ENCODE results near the gene GABARAPL2. TPM values are rescaled to one million over a fixed set of nuclear protein-coding genes. Genes with fewer than 3 reads are reported as not detected.

GABARAPL2 gene
- total RNA-seq, 1 donor from 2014 or later = 77.4 TPM

GRCh38 chr16:75555213-75555706 lies 10.9 kb upstream of the GABARAPL2 start:
- peak; percentile 83 for DNase-seq (ENCODE audit: low spot score)

- DNase-seq (ENCODE audit: low spot score) = peak; percentile 97
Measured at GRCh38 chr16:75555707-75556430, 10.3 kb upstream of the GABARAPL2 start, which contains the start of gene TMEM231. Gene TMEM231, minus strand, starts transcription at chr16:75556252. Its CDS starts 43 bp downstream, at chr16:75556209.

DNA sequence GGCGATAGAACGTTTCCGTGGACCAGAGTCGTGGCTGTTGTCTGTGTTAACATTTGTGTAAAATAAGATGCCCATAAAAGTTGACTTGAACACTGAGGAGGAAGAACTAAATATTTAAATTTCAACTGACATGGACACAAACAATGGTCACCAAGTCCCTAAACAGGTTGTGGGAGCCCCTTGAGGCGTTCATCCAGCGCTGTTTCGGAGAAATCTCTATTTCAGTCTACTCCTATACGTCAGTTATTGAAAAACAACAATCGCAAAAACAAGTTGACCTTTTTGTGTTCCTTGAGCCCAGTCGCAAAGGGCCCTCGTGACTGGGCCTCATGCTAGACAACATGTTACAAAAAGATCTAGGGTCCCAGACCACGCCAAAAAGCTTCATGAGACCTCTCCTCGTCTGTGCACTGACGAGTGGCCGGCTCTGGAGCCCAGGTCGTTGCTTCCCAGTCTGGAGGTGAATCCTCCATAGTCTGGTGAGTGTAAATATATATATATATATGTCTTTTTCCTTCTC lies 9.7 kb upstream of the GABARAPL2 start:
- DNase-seq (ENCODE audit: low spot score) = no peak

GRCh38 chr16:75558846-75559401 lies 7.3 kb upstream of the GABARAPL2 start:
- DNase-seq (ENCODE audit: low spot score) = no peak

DNA sequence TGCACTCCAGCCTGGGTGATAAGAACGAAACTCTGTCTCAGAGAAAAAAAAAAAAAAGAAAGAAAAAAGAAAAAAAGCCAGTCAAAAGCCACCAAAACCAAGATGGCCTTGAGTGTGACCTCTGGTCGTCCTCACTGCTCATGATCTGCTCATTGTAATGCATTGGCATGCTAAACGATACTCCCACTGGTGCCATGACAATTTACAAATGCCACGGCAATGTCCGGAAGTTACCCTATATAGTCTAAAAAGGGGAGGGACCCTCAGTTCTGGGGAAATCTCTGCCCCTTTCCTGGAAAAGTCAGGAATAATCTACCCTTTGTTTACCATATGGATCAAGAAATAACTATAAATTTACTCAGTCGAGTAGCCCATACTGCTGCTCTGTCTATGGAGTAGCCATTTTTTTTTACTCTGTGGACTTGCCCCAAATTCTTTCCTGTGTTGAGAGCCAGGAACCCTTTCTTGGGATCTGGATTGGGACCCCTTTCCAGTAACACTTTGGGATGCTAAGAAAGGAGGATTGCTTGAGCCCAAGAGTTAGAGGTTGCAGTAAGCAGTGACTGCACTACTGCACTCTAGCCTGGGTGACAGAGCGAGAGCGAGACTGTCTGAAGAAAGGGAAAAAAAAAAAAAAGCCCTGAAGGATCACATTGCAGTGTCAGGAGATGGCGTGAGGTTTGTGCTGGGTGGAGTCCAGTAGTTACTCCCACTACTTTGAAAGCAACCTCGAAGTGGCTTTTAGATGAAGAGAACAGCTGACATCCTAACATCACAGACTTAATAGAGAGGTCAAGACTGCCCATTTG lies 6.4 kb upstream of the GABARAPL2 start:
- DNase-seq (ENCODE audit: low spot score) = no peak

- no peak for DNase-seq (ENCODE audit: low spot score)
Measured at GRCh38 chr16:75565640-75566039, 539 bp upstream of the GABARAPL2 start.

DNA sequence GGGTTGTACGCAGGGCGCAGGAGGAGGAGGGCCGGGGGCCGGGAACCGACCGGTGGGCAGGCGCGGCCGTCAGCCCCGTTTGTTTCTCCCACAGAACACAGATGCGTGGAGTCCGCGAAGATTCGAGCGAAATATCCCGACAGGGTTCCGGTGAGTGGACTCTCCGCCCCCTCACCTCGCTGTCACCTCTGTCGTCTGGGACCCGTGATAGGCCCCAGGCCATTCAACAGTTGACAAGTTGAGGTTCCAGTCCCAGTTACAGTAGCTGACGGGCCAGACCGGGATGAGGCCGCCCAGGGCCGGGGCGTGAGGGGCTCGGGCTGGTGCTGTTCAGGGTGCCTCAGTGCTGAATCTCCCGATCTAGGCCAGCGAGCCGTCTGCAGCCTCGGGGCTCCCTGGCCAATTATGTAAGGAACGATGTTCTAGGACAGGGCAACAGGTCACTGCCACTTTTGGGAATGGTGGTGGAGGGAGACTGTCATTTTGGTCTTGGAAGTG lies 628 bp downstream of the GABARAPL2 start:
- peak; percentile 45 for DNase-seq (ENCODE audit: low spot score)

GRCh38 chr16:75567911-75568310 lies 1.7 kb downstream of the GABARAPL2 start:
- no peak for DNase-seq (ENCODE audit: low spot score)

- no peak for DNase-seq (ENCODE audit: low spot score)
Measured at GRCh38 chr16:75570396-75571065, 4.4 kb downstream of the GABARAPL2 start.

DNA sequence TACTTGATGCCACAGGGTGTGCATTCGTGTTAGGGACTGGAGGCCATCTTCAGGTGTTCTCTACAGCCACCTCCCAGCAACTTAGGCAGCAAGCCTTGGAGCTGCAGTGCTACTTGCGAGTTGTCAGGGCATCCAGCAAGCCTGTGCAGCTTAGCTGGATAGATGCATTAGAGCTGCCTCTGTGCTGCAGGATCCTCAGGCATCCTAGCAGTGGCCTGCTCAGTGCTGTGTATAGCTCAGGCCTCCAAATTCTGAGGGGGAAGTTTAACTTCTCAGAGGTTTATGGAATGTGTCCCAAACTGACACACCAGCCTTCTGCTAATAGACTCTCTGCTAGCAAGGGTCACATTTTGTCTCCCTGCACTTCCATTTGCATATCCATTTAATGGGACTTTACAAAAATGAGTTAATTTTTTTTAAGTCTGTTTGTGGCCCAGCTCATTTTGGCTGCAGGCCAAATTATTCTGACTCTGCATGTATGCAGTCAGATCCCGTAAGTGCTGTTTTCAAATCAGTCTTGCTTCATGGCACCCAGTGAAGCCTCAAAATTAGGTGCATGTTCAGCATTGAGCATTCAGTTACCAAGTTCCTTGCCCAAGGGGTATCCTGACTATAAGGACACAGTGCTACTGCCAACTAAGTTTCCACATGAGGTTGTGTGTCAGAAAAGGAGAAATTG lies 6.8 kb downstream of the GABARAPL2 start:
- DNase-seq (ENCODE audit: low spot score) = no peak

GRCh38 chr16:75573955-75574354 lies 7.8 kb downstream of the GABARAPL2 start:
- DNase-seq (ENCODE audit: low spot score) = no peak

GRCh38 chr16:75575958-75576357 lies 9.8 kb downstream of the GABARAPL2 start:
- DNase-seq (ENCODE audit: low spot score) = no peak

DNA sequence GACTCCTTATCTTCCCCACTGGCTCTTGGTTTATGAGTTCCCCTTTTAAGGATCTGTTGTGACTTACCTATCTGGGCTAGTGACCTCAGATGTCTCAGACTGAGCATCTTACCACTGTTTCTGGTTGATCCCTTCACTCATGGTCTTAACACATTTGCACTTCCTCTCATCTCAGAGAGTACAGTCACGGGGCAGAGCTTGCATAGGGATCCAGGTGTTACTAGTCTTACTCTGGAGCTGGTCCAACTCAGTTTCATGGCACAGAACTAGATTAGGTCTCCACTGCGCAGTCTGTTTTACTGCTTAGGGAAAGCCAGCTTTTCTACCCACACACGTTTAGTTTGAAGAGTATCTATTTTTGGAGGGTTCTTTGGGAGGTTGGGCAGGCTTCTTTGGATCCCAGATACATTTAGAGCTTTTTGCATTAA lies 10.2 kb downstream of the GABARAPL2 start:
- no peak for DNase-seq (ENCODE audit: low spot score)

- DNase-seq (ENCODE audit: low spot score) = no peak
Measured at GRCh38 chr16:75578212-75578611, 12.0 kb downstream of the GABARAPL2 start.

GRCh38 chr16:75578725-75579124 lies 12.5 kb downstream of the GABARAPL2 start:
- DNase-seq (ENCODE audit: low spot score) = no peak

DNA sequence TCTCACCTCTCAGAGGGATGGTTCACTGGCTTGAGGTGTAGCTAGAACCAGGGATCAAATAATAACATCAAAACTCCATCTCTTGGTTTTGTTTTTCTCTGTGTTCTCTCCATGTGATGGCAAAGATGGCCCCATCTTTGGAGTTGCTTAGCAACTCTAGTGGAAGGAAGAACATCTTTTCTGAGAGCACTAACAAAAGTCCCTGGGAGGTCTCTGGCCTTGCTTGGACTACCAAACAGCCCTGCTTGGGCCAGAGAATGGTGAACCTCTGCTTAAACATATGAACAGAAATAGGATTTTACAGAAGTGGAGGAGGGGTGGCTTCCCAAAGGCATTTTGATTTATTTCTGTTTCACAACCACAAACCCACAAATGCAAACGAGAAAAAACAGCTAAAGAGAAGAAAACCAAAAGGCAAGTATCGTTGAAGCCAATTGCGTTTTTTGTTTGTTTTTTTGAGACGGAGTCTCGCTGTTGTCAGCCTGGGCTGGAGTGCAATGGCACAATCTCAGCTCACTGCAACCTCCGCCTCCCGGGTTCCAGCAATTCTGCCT lies 13.2 kb downstream of the GABARAPL2 start:
- DNase-seq (ENCODE audit: low spot score) = no peak

DNA sequence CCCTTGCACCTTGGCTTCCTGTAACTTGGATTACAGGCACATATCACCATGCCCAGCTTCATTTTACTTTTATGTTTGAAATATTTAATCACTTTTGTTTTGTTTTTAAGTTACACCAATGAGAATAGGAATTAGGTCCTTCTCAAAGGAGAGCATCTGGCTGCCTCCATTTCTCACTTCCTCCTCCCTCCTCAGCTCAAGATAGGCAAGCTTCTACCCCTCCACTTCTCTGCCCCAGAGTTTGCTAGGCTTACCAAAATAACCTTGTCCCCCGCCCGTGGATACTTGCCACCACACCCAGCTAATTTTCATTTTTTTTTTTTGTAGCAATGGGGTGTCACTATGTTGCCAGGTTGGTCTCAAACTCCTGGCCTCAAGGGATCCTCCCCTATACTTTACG lies 17.9 kb downstream of the GABARAPL2 start:
- no peak for DNase-seq (ENCODE audit: low spot score)

DNA sequence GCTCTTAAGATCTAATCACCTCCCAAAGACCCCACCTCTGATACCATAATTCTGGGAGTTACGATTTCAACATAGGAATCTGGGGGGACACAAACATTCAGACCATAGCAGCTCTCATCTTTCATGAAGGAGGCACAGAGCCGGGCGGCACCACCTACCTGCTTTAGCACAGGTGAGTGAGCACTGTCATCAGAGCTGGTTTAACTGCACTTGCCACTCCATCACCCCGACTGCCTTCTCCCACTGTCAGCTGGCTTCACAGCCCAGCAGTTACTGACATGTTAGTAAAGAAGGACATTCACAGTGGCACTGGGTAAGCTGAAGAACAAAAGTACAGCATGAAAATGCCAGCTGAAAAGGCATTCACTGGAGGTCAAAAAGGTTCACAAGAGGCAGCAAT lies 22.5 kb downstream of the GABARAPL2 start:
- no peak for DNase-seq (ENCODE audit: low spot score)

DNA sequence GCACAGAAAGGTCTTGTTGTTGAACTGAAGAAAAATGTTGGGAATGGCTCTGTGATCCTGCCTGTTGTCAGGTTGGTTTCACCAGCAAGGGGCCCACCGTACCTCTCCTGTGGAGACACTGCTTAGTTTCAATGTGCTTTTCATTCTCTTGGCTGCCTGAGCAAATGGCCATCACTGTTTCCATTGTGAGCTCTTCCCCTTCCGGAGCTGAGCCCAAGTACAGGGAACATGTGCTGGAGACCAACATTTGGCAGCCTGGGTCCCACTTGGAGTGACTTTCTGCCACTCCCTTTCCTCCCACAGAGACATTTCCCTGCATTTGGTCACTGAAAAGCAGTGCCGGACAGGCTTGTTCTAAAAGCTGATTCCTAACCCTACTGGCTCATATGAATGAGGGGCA lies 23.1 kb downstream of the GABARAPL2 start:
- DNase-seq (ENCODE audit: low spot score) = no peak

Data from ureter (tissue), 1 donor.